GM12872 (cell line): Measurements from ENCODE around the gene CRTC1.
A peak's percentile ranks its signal among the peaks of the same experiment; 100 is the strongest.

ENCODE experiments used
- CTCF ChIP-seq: IDR thresholded peaks from 3 replicates; pipeline ENCODE4 v1.5.1; 2011; ENCODE audit warnings: low read depth, mild to moderate bottlenecking, low read length, moderate library complexity; ENCODE audit not compliant: insufficient read depth

The CRTC1 gene

GRCh38 chr19:18769989-18770528 lies 86.6 kb downstream of the CRTC1 start:
- no peak for TF ChIP-seq CTCF

GRCh38 chr19:18770663-18771327 lies 87.3 kb downstream of the CRTC1 start:
- no peak for TF ChIP-seq CTCF

- TF ChIP-seq CTCF, result peak; percentile 58
Observed at GRCh38 chr19:18771328-18772242, 88.1 kb downstream of the CRTC1 start.

- no peak for TF ChIP-seq CTCF
Observed at GRCh38 chr19:18772620-18773587, 89.4 kb downstream of the CRTC1 start.

GRCh38 chr19:18773682-18774081 lies 90.2 kb downstream of the CRTC1 start:
- no peak for TF ChIP-seq CTCF

GRCh38 chr19:18774107-18774506 lies 90.6 kb downstream of the CRTC1 start:
- no peak for TF ChIP-seq CTCF
